ENCODE data around the gene ZNF688.
"Not testable (repeated sequence)": the region's sequence is repeated elsewhere in the genome, so short reads cannot be mapped to it uniquely, and the experiment has no call there.

The ZNF688 gene

GRCh38 chr16:30555315-30556124 is 16.0 kb downstream of the ZNF688 start:
- DNase-seq, result no peak

GRCh38 chr16:30554557-30555314 is 16.8 kb downstream of the ZNF688 start:
- DNase-seq, result no peak

DNA sequence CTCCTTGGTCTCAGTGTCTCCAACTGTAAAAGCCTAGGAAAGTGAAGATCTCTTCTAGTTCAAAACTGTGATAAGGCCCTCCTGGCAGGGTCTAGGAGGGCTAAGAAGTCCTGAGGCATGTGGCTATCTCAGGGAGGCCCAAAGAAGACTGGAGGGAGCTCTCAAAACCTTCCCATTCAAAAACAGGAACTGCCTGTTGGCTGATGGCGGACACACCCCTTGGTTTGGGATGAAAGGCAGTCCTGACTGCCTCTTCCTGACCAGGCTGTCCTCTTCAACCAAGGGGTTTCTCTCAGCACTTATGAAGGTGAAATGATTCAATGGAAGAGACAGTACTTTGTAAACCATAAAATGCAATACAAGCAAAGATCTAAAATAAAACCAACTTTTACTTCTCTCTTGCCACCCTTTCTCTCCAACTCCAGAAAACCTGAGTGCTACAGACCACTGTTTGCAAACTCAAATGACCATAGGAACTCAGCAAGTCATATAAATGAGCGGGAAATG is 18.1 kb downstream of the ZNF688 start:
- DNase-seq, result peak; percentile 88

DNA sequence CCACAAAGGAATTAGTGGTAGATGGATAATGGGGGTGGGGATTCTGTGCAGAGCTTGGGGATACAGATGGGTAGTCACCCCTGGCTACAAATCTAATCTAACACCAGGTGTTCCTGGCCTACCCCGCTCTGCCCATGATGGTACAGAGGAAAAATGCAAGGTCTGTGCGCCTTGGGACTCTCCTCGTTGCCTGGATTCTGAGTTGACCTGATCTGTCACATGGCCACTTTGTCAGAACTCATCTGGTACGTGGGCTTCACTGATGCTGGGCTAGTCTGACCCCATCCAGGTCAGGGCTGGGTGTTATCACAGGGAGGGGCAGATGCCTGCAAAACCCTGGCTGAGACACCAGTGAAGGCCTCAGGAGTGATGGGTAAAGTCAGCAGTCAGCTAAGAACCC is 18.6 kb downstream of the ZNF688 start:
- DNase-seq, result no peak

DNA sequence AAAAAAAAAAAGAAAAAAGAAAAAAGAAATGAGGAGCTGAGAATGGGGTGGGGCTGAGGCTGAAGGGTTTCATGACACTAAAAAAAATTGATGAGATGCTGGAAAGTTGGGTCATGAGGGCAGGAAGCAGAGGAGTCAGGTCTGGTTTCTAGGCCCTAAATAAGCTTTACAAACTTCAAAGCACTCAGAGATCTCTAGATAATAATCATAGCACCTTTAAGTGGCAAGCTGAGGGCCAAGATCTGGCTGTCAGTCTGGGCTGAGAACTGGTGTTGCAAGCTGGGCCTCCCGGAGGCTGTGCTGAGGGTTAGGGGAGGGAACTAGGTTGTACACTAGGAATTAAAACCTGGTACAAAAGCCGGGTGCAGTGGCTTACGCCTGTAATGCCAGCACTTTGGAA is 19.7 kb downstream of the ZNF688 start:
- no peak for DNase-seq

DNA sequence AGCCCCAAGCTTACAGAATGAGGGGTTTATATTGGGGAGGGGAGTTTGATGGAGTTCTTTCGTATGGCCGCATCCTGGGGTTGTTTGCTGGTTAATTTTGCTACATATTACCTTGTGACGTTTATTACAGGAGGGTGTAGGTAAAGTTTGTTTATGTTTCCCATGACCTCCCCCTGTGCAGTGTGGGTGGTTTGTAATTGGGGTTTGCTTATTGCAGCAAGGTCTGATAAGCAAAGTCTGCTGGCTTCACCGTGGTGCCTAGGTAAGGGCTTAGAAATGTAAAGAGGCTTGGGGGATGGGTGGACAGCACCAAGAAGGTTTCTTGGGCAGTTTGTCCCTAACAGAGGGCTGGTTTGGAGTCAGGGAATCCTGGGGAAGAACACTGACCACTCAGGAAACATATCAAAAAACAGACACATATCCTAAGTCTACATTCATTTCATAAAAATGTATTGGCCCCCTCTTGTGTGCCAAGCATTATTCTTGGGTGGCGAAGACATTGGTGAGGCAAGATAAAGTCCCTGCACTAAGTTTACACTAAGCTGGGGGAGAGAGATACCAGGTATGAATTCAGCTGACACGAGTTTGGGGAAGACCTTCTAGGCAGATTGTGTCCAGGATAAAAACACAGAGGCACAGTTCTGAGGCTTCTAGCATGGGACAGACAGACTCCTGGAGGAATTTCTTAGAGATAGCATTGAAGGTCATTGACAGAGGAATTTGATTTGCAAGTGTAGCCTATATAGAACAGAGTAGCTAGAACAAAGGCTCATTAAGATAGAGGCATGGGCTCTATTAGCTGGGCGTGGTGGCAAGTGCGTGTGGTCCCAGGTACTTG is 22.9 kb downstream of the ZNF688 start:
- DNase-seq, result peak; percentile 55

- DNase-seq, result no peak
Observed at GRCh38 chr16:30546115-30546514, 25.4 kb downstream of the ZNF688 start.

DNA sequence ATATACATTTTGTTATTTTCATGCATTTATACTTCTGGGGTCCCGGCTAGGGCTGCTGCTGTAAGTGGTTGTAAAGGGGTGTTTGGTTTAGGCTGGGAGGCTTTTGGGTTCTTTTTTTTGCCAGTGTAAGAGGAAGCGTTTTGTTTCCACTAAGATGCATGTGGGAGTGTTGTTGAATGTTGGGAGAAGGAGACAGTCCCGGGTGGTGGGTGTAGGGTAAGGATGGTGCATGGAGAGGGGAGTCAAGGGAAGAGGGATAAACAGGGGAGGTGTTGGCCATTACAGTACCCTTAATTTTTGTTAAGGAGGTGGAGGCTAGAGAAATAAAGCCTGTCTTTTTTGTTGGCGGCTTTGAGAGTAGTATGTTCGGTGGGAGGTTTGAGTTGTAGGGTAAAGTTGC is 28.4 kb downstream of the ZNF688 start:
- no peak for DNase-seq

DNA sequence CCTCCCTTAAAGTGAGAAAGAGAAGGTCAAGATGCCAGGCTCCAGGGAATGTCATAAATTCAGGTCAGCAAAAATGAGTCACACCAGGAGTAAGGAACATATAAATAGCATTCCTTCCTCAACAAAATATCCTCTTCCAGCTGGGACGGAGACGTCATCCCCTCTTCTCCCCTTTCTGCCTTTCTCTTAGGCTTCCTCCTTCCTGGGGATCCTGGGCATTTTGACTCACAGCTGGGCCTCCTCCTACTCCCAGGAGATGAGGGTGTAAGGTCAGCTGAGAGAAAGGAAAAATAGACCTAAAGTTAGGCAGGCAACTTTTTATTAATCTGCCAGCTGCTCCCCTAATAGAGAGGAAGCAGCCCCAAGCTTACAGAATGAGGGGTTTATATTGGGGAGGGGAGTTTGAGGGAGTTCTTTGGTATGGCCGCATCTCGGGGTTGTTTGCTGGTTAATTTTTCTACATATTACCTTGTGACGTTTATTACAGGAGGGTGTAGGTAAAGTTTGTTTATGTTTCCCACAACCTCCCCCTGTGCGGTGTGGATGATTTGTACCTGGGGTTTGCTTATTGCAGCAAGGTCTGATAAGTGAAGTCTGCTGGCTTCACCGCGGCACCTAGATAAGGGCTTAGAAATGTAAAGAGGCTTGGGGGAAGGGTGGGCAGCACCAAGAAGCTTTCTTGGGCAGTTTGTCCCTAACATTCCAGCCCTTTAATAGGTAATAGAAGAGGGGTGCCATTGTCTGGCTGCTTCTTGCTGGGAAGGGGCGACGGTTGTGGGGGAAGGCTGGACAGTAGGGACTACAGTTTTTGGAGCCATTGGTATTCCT is 29.8 kb downstream of the ZNF688 start:
- peak; percentile 82 for DNase-seq

- peak; percentile 90 for DNase-seq
Observed at GRCh38 chr16:30540916-30541464, 30.5 kb downstream of the ZNF688 start.

- DNase-seq, result not testable (repeated sequence)
Observed at GRCh38 chr16:30539986-30540526, 31.5 kb downstream of the ZNF688 start.

GRCh38 chr16:30539000-30539964 is 32.2 kb downstream of the ZNF688 start:
- DNase-seq, result no peak

GRCh38 chr16:30536391-30537024 is 35.0 kb downstream of the ZNF688 start:
- DNase-seq, result not testable (repeated sequence)

DNA sequence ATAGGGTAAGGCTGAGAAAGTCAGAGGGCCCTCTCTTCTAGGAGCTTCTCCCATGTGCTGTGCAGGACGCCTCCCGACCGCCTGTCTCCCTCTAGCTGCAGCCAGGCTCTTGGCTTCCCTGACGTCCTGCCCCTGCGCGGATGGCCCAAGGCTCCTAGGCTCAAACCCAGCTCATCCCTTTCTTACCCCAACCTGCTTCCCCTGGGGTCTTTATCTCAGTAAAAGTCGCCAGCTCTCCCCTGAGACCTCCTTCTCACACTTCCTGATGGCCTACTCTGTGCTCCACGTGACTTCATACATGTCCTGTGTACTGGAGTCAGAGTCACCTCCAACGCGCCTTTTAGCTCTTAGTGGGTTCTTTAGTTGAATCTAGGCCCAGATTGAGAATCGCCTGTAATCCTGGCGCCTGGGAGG is 35.7 kb downstream of the ZNF688 start:
- peak; percentile 93 for DNase-seq

- DNase-seq, result no peak
Observed at GRCh38 chr16:30535106-30535776, 36.3 kb downstream of the ZNF688 start.

DNA sequence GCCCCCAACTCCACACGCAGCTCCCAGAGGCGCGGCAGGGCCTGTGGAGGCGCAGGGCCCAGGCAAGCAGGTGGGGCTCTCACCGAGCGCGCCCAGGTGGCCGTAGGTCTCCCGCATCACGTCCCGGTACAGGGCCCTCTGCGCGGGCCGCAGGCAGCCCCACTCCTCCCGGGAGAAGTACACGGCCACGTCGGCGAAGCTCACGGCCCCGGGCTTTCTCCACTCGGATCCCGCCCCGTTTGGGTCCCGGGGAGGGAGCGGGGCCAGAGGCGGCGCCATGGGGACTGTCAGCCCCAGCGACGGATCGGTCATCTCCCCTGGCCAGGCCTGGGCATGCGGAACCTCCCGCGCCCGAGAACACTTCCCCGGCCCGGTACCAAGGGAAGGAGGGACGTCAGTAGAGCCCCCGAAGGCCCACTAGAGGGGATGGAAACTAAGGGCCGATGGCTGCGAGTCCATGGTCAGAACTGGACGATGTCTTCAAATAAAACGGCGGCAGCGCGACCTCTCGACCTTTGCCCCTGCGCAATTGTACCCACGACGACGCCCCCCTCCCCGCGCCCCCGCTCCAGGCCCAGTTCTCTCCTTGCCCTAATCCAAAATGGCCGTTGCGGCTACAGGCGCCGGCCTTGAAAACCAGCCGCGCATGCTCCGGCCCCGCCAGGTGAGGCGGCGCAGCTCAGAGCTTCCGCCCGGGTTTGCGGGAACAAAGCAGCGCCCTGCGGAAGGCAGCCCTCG is 37.0 kb downstream of the ZNF688 start, which contains the start of gene ZNF747:
TSS of gene ZNF747 (minus strand) at position 491 of the 738 bp plus-strand sequence. CDS start at position 312, 179 bp downstream.
- DNase-seq, result peak; percentile 97

GRCh38 chr16:30533748-30534367 is 37.7 kb downstream of the ZNF688 start:
- peak; percentile 61 for DNase-seq

- DNase-seq, result no peak
Observed at GRCh38 chr16:30533146-30533522, 38.4 kb downstream of the ZNF688 start.

Data from OCI-M1 (cell line).